ENCODE measurements around the gene GVQW3.

GVQW3 gene

DNA sequence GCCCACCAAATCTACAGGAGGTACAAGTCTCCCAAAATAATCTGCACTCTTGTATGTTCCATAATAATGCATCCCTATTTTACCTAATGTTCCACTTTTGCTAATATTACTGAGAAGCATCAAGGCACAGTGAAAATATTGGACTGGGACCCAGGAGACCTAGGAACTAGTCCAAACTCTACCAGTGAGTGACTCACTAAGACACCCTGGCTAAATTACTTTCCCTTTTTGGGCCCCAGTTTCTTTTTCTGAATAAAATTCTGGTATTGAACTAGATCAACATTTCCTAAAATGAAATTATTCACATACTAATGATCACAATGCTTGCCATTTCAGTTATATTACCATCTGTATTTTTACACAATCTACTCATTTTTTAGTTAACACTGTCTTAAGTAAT lies 19.7 kb upstream of the GVQW3 start:
- Histone ChIP-seq H3K27ac (ENCODE audit: poor library complexity, severe bottlenecking) (no peak overlapping the region), H3K9me3 (ENCODE audit: severe bottlenecking) (no peaks in the 10 kb centered on the region), H3K4me1 (ENCODE audit: insufficient read depth, poor library complexity, severe bottlenecking) (no peaks in the 10 kb centered on the region), H3K27me3 (ENCODE audit: insufficient read depth, poor library complexity, severe bottlenecking) (no peaks in the 10 kb centered on the region), H3K36me3 (ENCODE audit: low read depth) (peaks cover 49% of the 10 kb centered on the region), H3K4me3 (ENCODE audit: severe bottlenecking) (no peak overlapping the region)
- ATAC-seq (ENCODE audit: low read depth) (no peak), DNase-seq (ENCODE audit: low spot score) (no peak)
- TF ChIP-seq, protein P1, sequence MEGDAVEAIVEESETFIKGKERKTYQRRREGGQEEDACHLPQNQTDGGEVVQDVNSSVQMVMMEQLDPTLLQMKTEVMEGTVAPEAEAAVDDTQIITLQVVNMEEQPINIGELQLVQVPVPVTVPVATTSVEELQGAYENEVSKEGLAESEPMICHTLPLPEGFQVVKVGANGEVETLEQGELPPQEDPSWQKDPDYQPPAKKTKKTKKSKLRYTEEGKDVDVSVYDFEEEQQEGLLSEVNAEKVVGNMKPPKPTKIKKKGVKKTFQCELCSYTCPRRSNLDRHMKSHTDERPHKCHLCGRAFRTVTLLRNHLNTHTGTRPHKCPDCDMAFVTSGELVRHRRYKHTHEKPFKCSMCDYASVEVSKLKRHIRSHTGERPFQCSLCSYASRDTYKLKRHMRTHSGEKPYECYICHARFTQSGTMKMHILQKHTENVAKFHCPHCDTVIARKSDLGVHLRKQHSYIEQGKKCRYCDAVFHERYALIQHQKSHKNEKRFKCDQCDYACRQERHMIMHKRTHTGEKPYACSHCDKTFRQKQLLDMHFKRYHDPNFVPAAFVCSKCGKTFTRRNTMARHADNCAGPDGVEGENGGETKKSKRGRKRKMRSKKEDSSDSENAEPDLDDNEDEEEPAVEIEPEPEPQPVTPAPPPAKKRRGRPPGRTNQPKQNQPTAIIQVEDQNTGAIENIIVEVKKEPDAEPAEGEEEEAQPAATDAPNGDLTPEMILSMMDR (IDR thresholded peaks at IDR 0.05; ENCODE audit: poor library complexity, severe bottlenecking) = no peak

DNA sequence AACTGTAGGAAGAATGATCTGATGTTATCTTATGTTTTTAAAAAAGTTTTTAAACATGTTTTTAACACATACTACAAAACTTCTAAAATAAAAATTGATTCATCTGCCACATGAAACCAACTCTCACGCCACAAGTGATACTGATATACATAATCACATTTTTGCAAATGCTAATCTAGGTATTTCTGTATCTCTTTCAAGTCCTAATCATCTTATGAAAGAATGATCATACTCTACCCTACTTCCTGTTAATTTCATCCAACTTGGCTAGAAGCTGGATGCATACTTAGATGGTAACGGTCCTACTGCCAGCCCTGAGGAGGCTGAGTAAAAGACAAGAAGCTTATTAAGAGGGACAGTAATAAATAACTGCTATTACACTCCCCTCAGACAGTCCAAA lies 19.3 kb upstream of the GVQW3 start:
- Histone ChIP-seq H3K27ac (ENCODE audit: poor library complexity, severe bottlenecking) (no peak overlapping the region), H3K9me3 (ENCODE audit: severe bottlenecking) (no peaks in the 10 kb centered on the region), H3K27me3 (ENCODE audit: insufficient read depth, poor library complexity, severe bottlenecking) (no peaks in the 10 kb centered on the region), H3K4me1 (ENCODE audit: insufficient read depth, poor library complexity, severe bottlenecking) (no peaks in the 10 kb centered on the region), H3K36me3 (ENCODE audit: low read depth) (peaks cover 47% of the 10 kb centered on the region), H3K4me3 (ENCODE audit: severe bottlenecking) (no peak overlapping the region)
- TF ChIP-seq, protein P1 (IDR thresholded peaks at IDR 0.05; ENCODE audit: poor library complexity, severe bottlenecking) = no peak
- DNase-seq (ENCODE audit: low spot score) (no peak), ATAC-seq (ENCODE audit: low read depth) (no peak)

DNA sequence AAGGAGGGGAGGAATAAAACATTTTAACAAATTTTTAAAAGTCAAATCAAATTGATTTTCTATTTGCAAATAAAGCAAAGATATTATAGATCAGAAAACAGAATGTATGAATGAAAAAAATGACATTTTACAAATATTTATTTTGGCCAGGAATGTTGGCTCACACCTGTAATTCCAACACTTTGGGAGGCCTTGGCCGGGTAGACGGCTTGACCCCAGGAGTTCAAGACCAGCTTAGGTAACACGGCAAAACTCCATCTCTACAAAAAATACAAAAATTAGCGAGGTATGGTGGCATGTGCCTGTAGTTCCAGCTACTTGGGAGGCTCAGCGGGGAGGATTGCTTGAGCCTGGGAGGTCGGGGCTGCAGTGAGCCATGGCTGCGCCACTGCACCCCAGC lies 18.4 kb upstream of the GVQW3 start:
- no peaks in the 10 kb centered on the region for H3K4me1 ChIP-seq (ENCODE audit: insufficient read depth, poor library complexity, severe bottlenecking)
- H3K36me3 ChIP-seq (ENCODE audit: low read depth) = peaks cover 40% of the 10 kb centered on the region
- no peak overlapping the region for H3K4me3 ChIP-seq (ENCODE audit: severe bottlenecking)
- H3K27me3 ChIP-seq (ENCODE audit: insufficient read depth, poor library complexity, severe bottlenecking) = no peaks in the 10 kb centered on the region
- H3K9me3 ChIP-seq (ENCODE audit: severe bottlenecking) = no peaks in the 10 kb centered on the region
- no peak overlapping the region for H3K27ac ChIP-seq (ENCODE audit: poor library complexity, severe bottlenecking)
- TF ChIP-seq, protein P1 (IDR thresholded peaks at IDR 0.05; ENCODE audit: poor library complexity, severe bottlenecking) = no peak
- ATAC-seq (ENCODE audit: low read depth) = no peak
- no peak for DNase-seq (ENCODE audit: low spot score)

DNA sequence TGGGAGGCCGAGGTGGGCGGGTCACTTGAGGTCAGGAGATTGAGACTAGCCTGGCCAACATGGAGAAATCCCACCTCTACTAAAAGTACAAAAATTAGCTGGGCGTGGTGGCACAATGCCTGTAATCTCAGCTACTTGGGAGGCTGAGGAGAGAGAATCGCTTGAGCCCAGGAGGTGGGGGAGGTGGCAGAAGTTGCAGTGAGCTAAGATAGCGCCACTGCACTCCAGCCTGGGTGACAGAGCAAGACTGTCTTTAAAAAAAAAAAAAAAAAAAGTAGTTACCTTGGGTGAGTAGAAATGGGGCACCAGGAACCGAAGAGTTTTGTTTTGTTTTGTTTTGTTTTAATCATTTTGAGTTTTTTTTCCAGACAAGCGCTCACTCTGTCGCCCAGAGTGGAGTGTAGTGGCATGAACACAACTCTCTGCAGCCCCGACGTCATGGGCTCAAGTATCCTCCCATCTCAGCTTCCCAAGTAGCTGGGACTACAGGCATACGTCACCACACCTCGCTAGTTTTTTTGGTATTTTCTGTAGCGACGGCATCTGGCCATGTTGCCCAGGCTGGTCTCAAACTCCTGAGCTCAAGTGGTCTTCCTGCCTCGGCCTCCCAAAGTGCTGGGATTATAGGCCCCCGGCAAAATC lies 16.0 kb upstream of the GVQW3 start:
- Histone ChIP-seq H3K36me3 (ENCODE audit: low read depth) (peaks cover 23% of the 10 kb centered on the region), H3K4me1 (ENCODE audit: insufficient read depth, poor library complexity, severe bottlenecking) (no peaks in the 10 kb centered on the region), H3K4me3 (ENCODE audit: severe bottlenecking) (no peak overlapping the region), H3K27me3 (ENCODE audit: insufficient read depth, poor library complexity, severe bottlenecking) (no peaks in the 10 kb centered on the region), H3K27ac (ENCODE audit: poor library complexity, severe bottlenecking) (no peak overlapping the region), H3K9me3 (ENCODE audit: severe bottlenecking) (no peaks in the 10 kb centered on the region)
- TF ChIP-seq, protein P1 (IDR thresholded peaks at IDR 0.05; ENCODE audit: poor library complexity, severe bottlenecking) = no peak
- no peak for DNase-seq (ENCODE audit: low spot score)
- ATAC-seq (ENCODE audit: low read depth) = no peak

DNA sequence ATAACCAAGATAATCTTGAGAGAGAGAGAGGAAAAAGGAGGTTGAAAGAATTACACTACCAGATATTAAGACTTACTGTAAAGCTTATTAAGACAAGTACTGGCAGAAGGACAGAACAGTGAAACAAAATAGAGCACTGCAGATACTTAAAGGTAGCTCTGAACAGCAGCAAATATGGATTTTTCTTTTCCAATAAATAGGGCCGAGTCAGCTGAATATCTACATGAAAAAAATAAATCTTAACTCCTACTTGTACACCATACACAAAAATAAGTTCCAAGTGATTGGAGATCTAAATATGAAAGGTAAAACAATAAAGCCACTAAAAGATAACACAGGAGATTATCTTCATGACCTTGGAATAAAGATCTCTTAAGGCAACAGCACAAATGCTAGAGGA lies 12.6 kb upstream of the GVQW3 start:
- no peaks in the 10 kb centered on the region for H3K27me3 ChIP-seq (ENCODE audit: insufficient read depth, poor library complexity, severe bottlenecking)
- DNase-seq (ENCODE audit: low spot score) = no peak
- peaks cover 16% of the 10 kb centered on the region for H3K36me3 ChIP-seq (ENCODE audit: low read depth)
- no peak overlapping the region for H3K4me3 ChIP-seq (ENCODE audit: severe bottlenecking)
- H3K27ac ChIP-seq (ENCODE audit: poor library complexity, severe bottlenecking) = no peak overlapping the region
- no peaks in the 10 kb centered on the region for H3K9me3 ChIP-seq (ENCODE audit: severe bottlenecking)
- TF ChIP-seq, protein P1 (IDR thresholded peaks at IDR 0.05; ENCODE audit: poor library complexity, severe bottlenecking) = no peak
- no peak for ATAC-seq (ENCODE audit: low read depth)
- H3K4me1 ChIP-seq (ENCODE audit: insufficient read depth, poor library complexity, severe bottlenecking) = peaks cover 8% of the 10 kb centered on the region
